Esophagus (tissue), 2 donors: Measurements from ENCODE around the gene UBE2J2. TPM values are rescaled to one million over a fixed set of nuclear protein-coding genes. Genes with fewer than 3 reads are reported as not detected.
"Not testable (repeated sequence)": the region's sequence is repeated elsewhere in the genome, so short reads cannot be mapped to it uniquely, and the experiment has no call there.

Experiments used
- H3K27ac ChIP-seq, 2 donors: one replicate each; pipeline ENCODE4 v1.5.1; 2013; ENCODE audit warnings: low read depth in 2 of 2, mild to moderate bottlenecking in 2 of 2, inconsistent platforms in 1 of 2, low read length in 1 of 2, moderate library complexity in 1 of 2
- H3K27me3 ChIP-seq, 2 donors: one replicate each; pipeline ENCODE4 v1.6.1; 2013; ENCODE audit warnings: low read length in 2 of 2, control low read depth in 1 of 2, mild to moderate bottlenecking in 1 of 2; ENCODE audit not compliant: insufficient read depth in 2 of 2, control insufficient read depth in 1 of 2
- H3K36me3 ChIP-seq, 2 donors: one replicate each; pipeline ENCODE4 v1.6.1; 2013; ENCODE audit warnings: low read length in 1 of 2; ENCODE audit not compliant: control insufficient read depth in 2 of 2, insufficient read depth in 2 of 2
- H3K4me1 ChIP-seq, 2 donors: one replicate each; pipeline ENCODE4 v1.6.1; 2013; ENCODE audit warnings: low read length in 1 of 2; ENCODE audit not compliant: control insufficient read depth in 2 of 2, insufficient read depth in 2 of 2
- H3K4me3 ChIP-seq, 2 donors: one replicate each; pipeline ENCODE4 v1.5.1; 2013; ENCODE audit warnings: low read length in 2 of 2, mild to moderate bottlenecking in 2 of 2, low read depth in 1 of 2, moderate library complexity in 1 of 2
- H3K9me3 ChIP-seq, 2 donors: one replicate each; pipeline ENCODE4 v1.6.1; 2013; ENCODE audit warnings: mild to moderate bottlenecking in 2 of 2, low read depth in 1 of 2, low read length in 1 of 2, moderate library complexity in 1 of 2; ENCODE audit not compliant: control insufficient read depth in 2 of 2, insufficient read depth in 1 of 2
- WGBS, 2 donors: extraction: QIAGEN DNeasy Blood & Tissue Kit; methylation state at CpG; one replicate each; pipeline ENCODE4 v1.1.7; 2013; 5-methylcytosine and 5-hydroxymethylcytosine counted together
- polyA plus RNA-seq, 2 donors: library from polyadenylated mRNA; stranded (reverse); fragments of 200-250 nt; gene quantifications; one replicate each; pipeline ENCODE4 v1.2.3, GENCODE V29; 2013
- donor health status: healthy with polysubstance abuse.
- donor health status: Bipolar disorder and iron deficiency.

UBE2J2 gene
- polyA plus RNA-seq, 2 donors, result 38.2 to 40.9 TPM

GRCh38 chr1:1316199-1316598 is 42.5 kb upstream of the UBE2J2 start:
- not testable (repeated sequence) for H3K9me3 ChIP-seq, H3K27ac ChIP-seq, H3K27me3 ChIP-seq, H3K4me3 ChIP-seq
- WGBS, 2 donors, result 88 to 90% methylated on average over 8 of the region's 8 CpGs
- Histone ChIP-seq H3K4me1 (peaks cover 0 to 11% of the 10 kb centered on the region in 2 donors), H3K36me3 (peaks cover 2 to 58% of the 10 kb centered on the region in 2 donors)

- Histone ChIP-seq H3K4me1 (peaks cover 0 to 13% of the 10 kb centered on the region in 2 donors), H3K4me3 (no peak overlapping the region), H3K27me3 (no peaks in the 10 kb centered on the region), H3K36me3 (peaks cover 2 to 62% of the 10 kb centered on the region in 2 donors), H3K9me3 (no peaks in the 10 kb centered on the region), H3K27ac (no peak overlapping the region)
- whole genome bisulfite sequencing, 2 donors, result 71 to 75% methylated on average over 16 to 22 of the region's 26 CpGs
Measured at GRCh38 chr1:1315435-1315954, 41.8 kb upstream of the UBE2J2 start.

DNA sequence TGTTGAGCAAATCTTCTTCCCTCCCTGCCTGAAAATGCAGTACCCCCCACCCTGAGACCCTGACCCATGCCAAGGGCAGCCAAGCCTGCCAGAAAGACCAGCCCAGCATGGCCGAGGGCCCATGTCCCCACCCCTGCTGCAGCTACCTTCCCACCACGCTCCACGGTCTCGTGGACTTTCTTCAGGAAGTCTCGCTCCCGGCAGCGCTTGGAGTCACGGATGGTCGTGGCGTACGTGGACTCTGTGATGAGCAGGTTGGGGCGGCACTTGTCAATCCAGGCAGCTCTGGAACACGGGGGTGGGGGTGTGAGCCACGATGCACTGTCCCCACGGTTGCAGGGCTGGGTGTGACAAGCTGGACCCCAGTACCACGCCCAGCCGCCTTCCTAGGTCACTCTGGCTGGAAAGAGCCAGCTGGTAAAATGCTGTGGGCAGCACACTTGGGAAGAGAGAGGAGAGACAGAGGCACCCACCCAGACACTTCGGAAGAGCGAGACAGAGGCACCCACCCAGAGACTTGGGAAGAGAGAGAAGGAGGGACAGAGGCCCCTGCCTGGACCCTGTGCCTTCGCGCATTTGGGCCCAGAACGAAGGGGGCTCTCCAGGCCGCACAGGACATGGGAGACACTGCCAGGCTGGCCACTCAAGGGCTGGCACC is 41.2 kb upstream of the UBE2J2 start:
- Histone ChIP-seq H3K9me3 (no peaks in the 10 kb centered on the region), H3K36me3 (peaks cover 2 to 59% of the 10 kb centered on the region in 2 donors), H3K27ac (no peak overlapping the region), H3K4me3 (no peak overlapping the region), H3K4me1 (peaks cover 2 to 20% of the 10 kb centered on the region in 2 donors), H3K27me3 (no peaks in the 10 kb centered on the region)
- 89% methylated on average over 23 of the region's 23 CpGs for WGBS, 2 donors

DNA sequence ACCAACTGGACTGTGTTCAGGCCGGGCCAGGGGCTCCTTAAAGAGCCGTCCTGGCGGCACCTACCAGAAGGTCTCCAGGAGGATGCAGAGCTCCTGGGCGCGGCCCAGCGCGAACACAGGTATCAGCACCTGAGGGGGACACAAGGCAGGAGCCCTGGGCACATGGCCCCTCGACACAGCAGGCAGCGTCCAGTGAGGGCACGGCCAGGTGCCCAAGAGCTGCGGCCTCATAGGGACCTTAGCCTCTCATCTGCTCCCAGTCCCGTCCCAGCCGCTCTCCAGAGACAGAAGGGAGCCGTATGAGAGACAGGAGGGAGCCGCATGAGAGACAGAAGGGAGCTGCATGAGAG is 40.6 kb upstream of the UBE2J2 start:
- 94 to 96% methylated on average over 15 of the region's 15 CpGs for WGBS, 2 donors
- no peak overlapping the region for H3K4me3 ChIP-seq
- H3K36me3 ChIP-seq, result peaks cover 2 to 57% of the 10 kb centered on the region in 2 donors
- peaks cover 3 to 26% of the 10 kb centered on the region in 2 donors for H3K4me1 ChIP-seq
- no peak overlapping the region for H3K27ac ChIP-seq
- no peaks in the 10 kb centered on the region for H3K9me3 ChIP-seq
- no peaks in the 10 kb centered on the region for H3K27me3 ChIP-seq

DNA sequence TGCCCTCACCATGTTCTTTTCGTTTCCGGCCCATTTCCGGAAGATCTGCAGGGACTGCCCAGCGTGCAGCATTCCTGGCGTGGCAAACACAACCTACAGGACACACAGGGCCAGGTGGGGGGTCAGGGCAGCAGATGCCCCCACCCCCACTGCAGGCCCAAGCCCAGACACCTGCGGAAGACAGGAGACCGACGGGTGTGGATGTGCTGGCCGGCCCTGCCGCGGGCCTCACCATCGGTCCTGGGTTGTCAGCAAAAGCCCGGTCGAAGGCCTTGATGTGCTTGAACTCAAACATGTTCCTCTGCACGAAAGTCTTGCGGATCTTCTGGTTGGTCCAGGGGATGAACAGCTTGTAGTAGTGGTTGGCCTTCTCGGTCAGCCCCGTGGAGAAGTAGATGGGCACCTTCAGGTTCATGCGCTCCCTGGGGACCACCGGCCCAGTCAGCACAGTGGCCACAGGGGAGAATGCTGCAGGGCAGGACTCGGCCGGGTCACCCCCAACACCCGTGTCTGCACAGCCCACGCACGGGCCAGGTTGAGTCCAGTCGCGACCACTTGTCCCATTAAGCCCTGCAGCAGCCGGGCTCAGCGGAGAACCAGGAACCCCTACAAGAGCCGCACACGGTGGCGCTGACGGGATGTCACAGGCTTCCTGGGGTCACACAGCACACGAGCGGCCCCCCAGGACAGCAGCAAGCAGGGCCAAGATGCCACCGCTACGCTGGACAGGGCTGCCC is 40.0 kb upstream of the UBE2J2 start:
- Histone ChIP-seq H3K27ac (no peak overlapping the region), H3K9me3 (no peaks in the 10 kb centered on the region), H3K36me3 (peaks cover 0 to 52% of the 10 kb centered on the region in 2 donors), H3K4me3 (no peak overlapping the region), H3K4me1 (peaks cover 3 to 22% of the 10 kb centered on the region in 2 donors), H3K27me3 (no peaks in the 10 kb centered on the region)
- 90 to 93% methylated on average over 37 of the region's 37 CpGs for WGBS, 2 donors

- H3K4me3 ChIP-seq, result no peak overlapping the region
- no peak overlapping the region for H3K27ac ChIP-seq
- WGBS, 2 donors, result 87 to 90% methylated on average over 48 to 49 of the region's 49 CpGs
- H3K9me3 ChIP-seq, result no peaks in the 10 kb centered on the region
- H3K36me3 ChIP-seq, result peaks cover 0 to 52% of the 10 kb centered on the region in 2 donors
- peaks cover 3 to 22% of the 10 kb centered on the region in 2 donors for H3K4me1 ChIP-seq
- no peaks in the 10 kb centered on the region for H3K27me3 ChIP-seq
Measured at GRCh38 chr1:1312450-1313314, 39.0 kb upstream of the UBE2J2 start.

DNA sequence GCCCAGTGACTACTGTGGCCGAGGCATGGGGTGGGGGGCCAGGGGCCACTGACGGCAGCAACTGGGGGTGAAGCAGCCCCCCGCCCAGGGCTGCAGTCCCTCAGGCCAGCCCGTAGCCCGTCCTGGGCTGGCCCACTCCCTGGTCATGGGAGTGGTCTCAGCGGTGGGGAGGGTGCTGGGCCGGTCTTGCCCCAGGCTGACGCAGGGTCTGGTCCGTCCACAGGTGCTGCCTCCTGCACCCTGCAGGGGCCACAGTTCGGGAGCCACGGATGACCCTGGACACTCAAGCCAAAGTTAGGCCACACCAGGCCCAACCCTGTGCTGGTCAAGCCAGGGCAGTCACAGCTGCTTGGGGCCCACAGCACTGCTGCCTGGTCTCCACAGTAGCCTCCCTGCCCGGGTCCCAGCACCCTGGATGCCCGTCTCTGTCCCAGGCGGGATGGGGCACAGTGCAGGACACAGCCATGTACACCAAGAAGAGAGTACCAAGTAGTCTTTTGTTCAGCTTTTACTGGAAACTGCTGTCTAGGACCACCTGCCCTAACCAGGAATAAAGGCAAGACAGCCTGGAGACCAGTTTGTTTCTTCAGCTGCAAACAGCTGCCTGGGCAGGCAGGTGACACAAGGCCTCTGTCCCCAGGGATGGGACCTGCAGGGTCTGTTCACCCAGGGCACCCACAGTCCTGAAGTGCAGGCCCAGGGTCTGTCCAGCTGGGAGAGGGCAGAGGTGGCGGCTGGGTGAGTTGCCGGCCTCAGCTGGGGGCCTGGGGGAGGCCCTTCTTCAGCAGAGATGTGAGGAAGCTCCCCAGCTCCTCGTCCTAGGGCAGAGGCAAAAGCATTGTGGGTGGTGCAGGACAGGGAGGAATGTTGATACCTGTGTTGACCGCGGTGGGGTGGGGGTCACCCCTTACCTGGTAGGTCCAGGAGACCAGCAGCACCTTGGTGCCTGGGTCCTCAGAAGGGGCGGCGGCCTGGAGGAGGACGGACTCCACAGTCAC is 37.8 kb upstream of the UBE2J2 start:
- Histone ChIP-seq H3K4me1 (peaks cover 8 to 29% of the 10 kb centered on the region in 2 donors), H3K9me3 (no peaks in the 10 kb centered on the region), H3K36me3 (peaks cover 0 to 52% of the 10 kb centered on the region in 2 donors), H3K4me3 (peak overlapping the region in 1 of 2 donors; percentile 7), H3K27ac (peak overlapping the region in 1 of 2 donors; percentile 28), H3K27me3 (no peaks in the 10 kb centered on the region)
- WGBS, 2 donors, result 88 to 89% methylated on average over 22 of the region's 22 CpGs

GRCh38 chr1:1310476-1311053 is 36.9 kb upstream of the UBE2J2 start:
- WGBS, 2 donors, result 61 to 66% methylated on average over 20 to 21 of the region's 21 CpGs
- Histone ChIP-seq H3K4me3 (peak overlapping the region; percentile 73 to 87), H3K4me1 (peaks cover 17 to 37% of the 10 kb centered on the region in 2 donors), H3K9me3 (no peaks in the 10 kb centered on the region), H3K36me3 (peaks cover 0 to 52% of the 10 kb centered on the region in 2 donors), H3K27me3 (no peaks in the 10 kb centered on the region), H3K27ac (peak overlapping the region; percentile 97 to 98)
